Neural progenitor cell (in vitro differentiated cells): Measurements from ENCODE around the gene POLR2C. TPM values are rescaled to one million over a fixed set of nuclear protein-coding genes. Genes with fewer than 3 reads are reported as not detected.
A peak's percentile ranks its signal among the peaks of the same experiment; 100 is the strongest.

Experiments
- DNase-seq: peaks from one replicate; pipeline ENCODE4 v3.0.0-alpha.2; 2016; ENCODE audit warnings: low spot score
- H2AFZ ChIP-seq: fragments of 200-600 bp; sonication (generic); replicated peaks from 2 replicates; pipeline ENCODE4 v1.6.1; 2016; ENCODE audit warnings: antibody characterized with exemption
- H3F3A ChIP-seq: fragments of 200-600 bp; sonication (generic); 2 replicates; pipeline ENCODE4 v1.6.1; 2016; ENCODE audit warnings: antibody characterized with exemption, low read depth
- H3K27ac ChIP-seq: fragments of 200-600 bp; sonication (generic); 2 replicates; pipeline ENCODE4 v1.5.1; 2016; ENCODE audit warnings: mild to moderate bottlenecking
- H3K27me3 ChIP-seq: fragments of 200-600 bp; sonication (generic); 2 replicates; pipeline ENCODE4 v1.6.1; 2016; ENCODE audit warnings: mild to moderate bottlenecking, moderate library complexity
- H3K36me3 ChIP-seq: fragments of 200-600 bp; sonication (generic); 2 replicates; pipeline ENCODE4 v1.5.1; 2016
- H3K4me1 ChIP-seq: fragments of 200-600 bp; sonication (generic); 2 replicates; pipeline ENCODE4 v1.6.1; 2016; ENCODE audit warnings: mixed run types
- H3K4me2 ChIP-seq: fragments of 200-600 bp; sonication (generic); 2 replicates; pipeline ENCODE4 v1.6.1; 2016
- H3K4me3 ChIP-seq: fragments of 200-600 bp; sonication (generic); 2 replicates; pipeline ENCODE4 v1.5.1; 2016
- H3K79me2 ChIP-seq: fragments of 200-600 bp; sonication (generic); 2 replicates; pipeline ENCODE4 v1.6.1; 2016; ENCODE audit warnings: low read depth
- H3K9ac ChIP-seq: fragments of 200-600 bp; sonication (generic); 2 replicates; pipeline ENCODE4 v1.6.1; 2016
- H3K9me3 ChIP-seq: fragments of 200-600 bp; sonication (generic); 2 replicates; pipeline ENCODE4 v1.5.1; 2016; ENCODE audit warnings: low read depth
- H4K20me1 ChIP-seq: fragments of 200-600 bp; sonication (generic); 2 replicates; pipeline ENCODE4 v1.6.1; 2016; ENCODE audit warnings: low read depth
- H3K27ac Mint-ChIP-seq: 3 replicates; pipeline ENCODE4 v1.8.0; 2021; ENCODE audit warnings: mixed read lengths
- H3K27me3 Mint-ChIP-seq: 2 replicates; pipeline ENCODE4 v1.8.0; 2022; ENCODE audit warnings: low read depth, mild to moderate bottlenecking, inconsistent platforms, moderate library complexity, mixed read lengths; ENCODE audit not compliant: insufficient read depth
- H3K36me3 Mint-ChIP-seq: 3 replicates; pipeline ENCODE4 v1.8.0; 2021; ENCODE audit warnings: mixed read lengths
- H3K4me1 Mint-ChIP-seq: 3 replicates; pipeline ENCODE4 v1.8.0; 2021; ENCODE audit warnings: mixed read lengths
- H3K4me3 Mint-ChIP-seq: 3 replicates; pipeline ENCODE4 v1.8.0; 2021; ENCODE audit warnings: mild to moderate bottlenecking, moderate library complexity, mixed read lengths
- H3K9me3 Mint-ChIP-seq: 3 replicates; pipeline ENCODE4 v1.8.0; 2020; ENCODE audit warnings: mixed read lengths
- CTCF ChIP-seq: fragments of 200-600 bp; sonication (generic); IDR thresholded peaks from 2 replicates; pipeline ENCODE4 v1.5.1; 2017; ENCODE audit warnings: antibody characterized with exemption, mild to moderate bottlenecking
- EZH2 ChIP-seq: fragments of 200-600 bp; sonication (generic); IDR thresholded peaks from 2 replicates; pipeline ENCODE4 v1.6.1; 2017; ENCODE audit warnings: antibody characterized with exemption, mild to moderate bottlenecking, moderate library complexity
- EZH2phosphoT487 ChIP-seq: fragments of 200-600 bp; sonication (generic); IDR thresholded peaks from 2 replicates; pipeline ENCODE4 v1.6.1; 2017; ENCODE audit warnings: antibody characterized with exemption
- total RNA-seq: library from RNA; depleted of rRNA; stranded (reverse); fragments of >200 nt; gene quantifications from 2 replicates; pipeline ENCODE4 v1.2.3, GENCODE V29; 2015; ENCODE audit warnings: low replicate concordance

Gene POLR2C
- total RNA-seq, 1 donor from 2014 or later = 58.4 TPM

- no peaks in the 10 kb centered on the region for H3K27me3 ChIP-seq
- no peak overlapping the region for H3K4me2 ChIP-seq
- Mint-ChIP-seq H3K36me3 (peaks cover 30% of the 10 kb centered on the region), H3K27me3 (no peaks in the 10 kb centered on the region), H3K9me3 (no peaks in the 10 kb centered on the region), H3K27ac (no peak overlapping the region), H3K4me1 (no peaks in the 10 kb centered on the region), H3K4me3 (no peak overlapping the region)
- H3F3A ChIP-seq = peaks cover 10% of the 10 kb centered on the region
- DNase-seq = no peak
- H3K27ac ChIP-seq = peak overlapping the region; percentile 46
- H3K36me3 ChIP-seq = peaks cover 5% of the 10 kb centered on the region
- H3K4me3 ChIP-seq = no peak overlapping the region
- H3K79me2 ChIP-seq = no peaks in the 10 kb centered on the region
- no peak overlapping the region for H2AFZ ChIP-seq
- no peak overlapping the region for H3K9ac ChIP-seq
- H4K20me1 ChIP-seq = peaks cover 6% of the 10 kb centered on the region
- H3K4me1 ChIP-seq = peaks cover 11% of the 10 kb centered on the region
- no peak for TF ChIP-seq EZH2
- TF ChIP-seq EZH2phosphoT487 = no peak
- H3K9me3 ChIP-seq = no peaks in the 10 kb centered on the region
These were observed 34.7 kb upstream of the POLR2C start for GRCh38 chr16:57427824-57428223.

- Histone ChIP-seq H3K36me3 (peaks cover 19% of the 10 kb centered on the region), H3K27me3 (no peaks in the 10 kb centered on the region), H3K79me2 (no peaks in the 10 kb centered on the region), H3K9ac (no peak overlapping the region), H3K4me1 (peaks cover 11% of the 10 kb centered on the region), H3K4me2 (no peak overlapping the region), H3K27ac (no peak overlapping the region), H2AFZ (no peak overlapping the region), H4K20me1 (peaks cover 6% of the 10 kb centered on the region), H3F3A (peaks cover 10% of the 10 kb centered on the region), H3K4me3 (no peak overlapping the region), H3K9me3 (no peaks in the 10 kb centered on the region)
- no peak overlapping the region for H3K4me3 Mint-ChIP-seq
- no peaks in the 10 kb centered on the region for H3K27me3 Mint-ChIP-seq
- no peaks in the 10 kb centered on the region for H3K4me1 Mint-ChIP-seq
- H3K9me3 Mint-ChIP-seq = no peaks in the 10 kb centered on the region
- peaks cover 40% of the 10 kb centered on the region for H3K36me3 Mint-ChIP-seq
- TF ChIP-seq CTCF = no peak
- no peak for TF ChIP-seq EZH2phosphoT487
- TF ChIP-seq EZH2 = no peak
- no peak overlapping the region for H3K27ac Mint-ChIP-seq
- no peak for DNase-seq
These were observed 31.5 kb upstream of the POLR2C start for GRCh38 chr16:57430955-57431354.

GRCh38 chr16:57432505-57432904 lies 30.0 kb upstream of the POLR2C start:
- peaks cover 19% of the 10 kb centered on the region for H3K36me3 ChIP-seq
- no peak overlapping the region for H3K27ac ChIP-seq
- H3K4me3 ChIP-seq = no peak overlapping the region
- DNase-seq = no peak
- H3F3A ChIP-seq = peaks cover 8% of the 10 kb centered on the region
- H3K4me3 Mint-ChIP-seq = no peak overlapping the region
- H4K20me1 ChIP-seq = peaks cover 6% of the 10 kb centered on the region
- H3K9me3 Mint-ChIP-seq = no peaks in the 10 kb centered on the region
- TF ChIP-seq CTCF = no peak
- TF ChIP-seq EZH2phosphoT487 = no peak
- no peak for TF ChIP-seq EZH2
- no peaks in the 10 kb centered on the region for H3K9me3 ChIP-seq
- H3K27me3 Mint-ChIP-seq = no peaks in the 10 kb centered on the region
- peaks cover 10% of the 10 kb centered on the region for H3K4me1 ChIP-seq
- H3K79me2 ChIP-seq = no peaks in the 10 kb centered on the region
- no peaks in the 10 kb centered on the region for H3K27me3 ChIP-seq
- no peak overlapping the region for H2AFZ ChIP-seq
- H3K9ac ChIP-seq = no peak overlapping the region
- peaks cover 37% of the 10 kb centered on the region for H3K36me3 Mint-ChIP-seq
- H3K27ac Mint-ChIP-seq = no peak overlapping the region
- H3K4me1 Mint-ChIP-seq = no peaks in the 10 kb centered on the region
- no peak overlapping the region for H3K4me2 ChIP-seq

- DNase-seq = no peak
- H3K27ac ChIP-seq = no peak overlapping the region
- H3K79me2 ChIP-seq = no peaks in the 10 kb centered on the region
- TF ChIP-seq EZH2 (no peak), CTCF (no peak), EZH2phosphoT487 (no peak)
- no peak overlapping the region for H3K27ac Mint-ChIP-seq
- H3K27me3 ChIP-seq = no peaks in the 10 kb centered on the region
- H3K4me2 ChIP-seq = no peak overlapping the region
- H3K27me3 Mint-ChIP-seq = no peaks in the 10 kb centered on the region
- no peak overlapping the region for H2AFZ ChIP-seq
- H3K36me3 Mint-ChIP-seq = peaks cover 32% of the 10 kb centered on the region
- H3K36me3 ChIP-seq = peaks cover 19% of the 10 kb centered on the region
- peaks cover 3% of the 10 kb centered on the region for H3F3A ChIP-seq
- H3K4me3 Mint-ChIP-seq = no peak overlapping the region
- H3K9me3 Mint-ChIP-seq = no peaks in the 10 kb centered on the region
- no peaks in the 10 kb centered on the region for H3K9me3 ChIP-seq
- H3K9ac ChIP-seq = no peak overlapping the region
- peaks cover 5% of the 10 kb centered on the region for H3K4me1 ChIP-seq
- H3K4me3 ChIP-seq = no peak overlapping the region
- peaks cover 4% of the 10 kb centered on the region for H4K20me1 ChIP-seq
- H3K4me1 Mint-ChIP-seq = no peaks in the 10 kb centered on the region
These were observed 29.5 kb upstream of the POLR2C start for GRCh38 chr16:57432989-57433388.
